IPS-15b (cell line): Measurements from ENCODE around the gene TEX11.
"Not testable (repeated sequence)": the region's sequence is repeated elsewhere in the genome, so short reads cannot be mapped to it uniquely, and the experiment has no call there.

Experiments
- H3K27me3 ChIP-seq: one replicate; pipeline ENCODE4 v1.6.1; 2013; ENCODE audit warnings: low read length; ENCODE audit not compliant: control insufficient read depth, insufficient read depth
- H3K36me3 ChIP-seq: one replicate; pipeline ENCODE4 v1.6.1; 2013; ENCODE audit warnings: low read length; ENCODE audit not compliant: control insufficient read depth, insufficient read depth
- H3K4me1 ChIP-seq: one replicate; pipeline ENCODE4 v1.6.1; 2013; ENCODE audit warnings: mild to moderate bottlenecking, low read length; ENCODE audit not compliant: control insufficient read depth, insufficient read depth
- H3K4me3 ChIP-seq: one replicate; pipeline ENCODE4 v1.5.1; 2013; ENCODE audit warnings: low read depth, low read length
- H3K9ac ChIP-seq: one replicate; pipeline ENCODE4 v1.6.1; 2013; ENCODE audit warnings: low read depth, mild to moderate bottlenecking, low read length
- H3K9me3 ChIP-seq: one replicate; pipeline ENCODE4 v1.6.1; 2013; ENCODE audit warnings: mild to moderate bottlenecking, low read length; ENCODE audit not compliant: control insufficient read depth, insufficient read depth

Gene TEX11

GRCh38 chrX:70843620-70844019, 64.9 kb downstream of the TEX11 start:
- H3K27me3 ChIP-seq = not testable (repeated sequence)

GRCh38 chrX:70834589-70834988, 73.9 kb downstream of the TEX11 start:
- no peak overlapping the region for H3K9ac ChIP-seq
- H3K36me3 ChIP-seq = no peaks in the 10 kb centered on the region
- H3K4me3 ChIP-seq = no peak overlapping the region
- H3K4me1 ChIP-seq = no peaks in the 10 kb centered on the region
- no peaks in the 10 kb centered on the region for H3K27me3 ChIP-seq
- no peaks in the 10 kb centered on the region for H3K9me3 ChIP-seq

More at GRCh38 chrX:70843620-70844019, 64.9 kb downstream of the TEX11 start:
- H3K4me3 ChIP-seq, H3K9ac ChIP-seq, H3K4me1 ChIP-seq, H3K36me3 ChIP-seq, H3K9me3 ChIP-seq: not testable (repeated sequence)

- Histone ChIP-seq H3K9ac (no peak overlapping the region), H3K9me3 (peaks cover 2% of the 10 kb centered on the region), H3K27me3 (no peaks in the 10 kb centered on the region), H3K4me1 (peaks cover 3% of the 10 kb centered on the region), H3K36me3 (no peaks in the 10 kb centered on the region), H3K4me3 (no peak overlapping the region)
These were observed 81.8 kb downstream of the TEX11 start for GRCh38 chrX:70826715-70827114.

GRCh38 chrX:70825366-70825765, 83.1 kb downstream of the TEX11 start:
- Histone ChIP-seq H3K9me3 (peaks cover 2% of the 10 kb centered on the region), H3K4me3 (no peak overlapping the region), H3K27me3 (no peaks in the 10 kb centered on the region)

GRCh38 chrX:70808942-70809940, 99.3 kb downstream of the TEX11 start:
- Histone ChIP-seq H3K36me3 (no peaks in the 10 kb centered on the region), H3K9ac (no peak overlapping the region), H3K9me3 (no peaks in the 10 kb centered on the region), H3K27me3 (no peaks in the 10 kb centered on the region), H3K4me1 (no peaks in the 10 kb centered on the region), H3K4me3 (no peak overlapping the region)

More at GRCh38 chrX:70825366-70825765, 83.1 kb downstream of the TEX11 start:
- H3K9ac ChIP-seq = no peak overlapping the region
- no peaks in the 10 kb centered on the region for H3K36me3 ChIP-seq
- H3K4me1 ChIP-seq = peaks cover 3% of the 10 kb centered on the region

GRCh38 chrX:70806081-70806480, 102.4 kb downstream of the TEX11 start:
- Histone ChIP-seq H3K4me3 (no peak overlapping the region), H3K36me3 (no peaks in the 10 kb centered on the region), H3K9me3 (no peaks in the 10 kb centered on the region), H3K4me1 (no peaks in the 10 kb centered on the region), H3K9ac (no peak overlapping the region), H3K27me3 (no peaks in the 10 kb centered on the region)

GRCh38 chrX:70796742-70797141, 111.8 kb downstream of the TEX11 start:
- H3K9ac ChIP-seq, H3K4me1 ChIP-seq, H3K9me3 ChIP-seq, H3K36me3 ChIP-seq, H3K27me3 ChIP-seq, H3K4me3 ChIP-seq: not testable (repeated sequence)

GRCh38 chrX:70774223-70774622, 134.3 kb downstream of the TEX11 start:
- H3K9ac ChIP-seq = no peak overlapping the region
- H3K36me3 ChIP-seq = no peaks in the 10 kb centered on the region
- no peaks in the 10 kb centered on the region for H3K9me3 ChIP-seq
- H3K27me3 ChIP-seq = no peaks in the 10 kb centered on the region
- no peaks in the 10 kb centered on the region for H3K4me1 ChIP-seq
- no peak overlapping the region for H3K4me3 ChIP-seq

- H3K36me3 ChIP-seq = no peaks in the 10 kb centered on the region
- no peak overlapping the region for H3K4me3 ChIP-seq
- no peaks in the 10 kb centered on the region for H3K27me3 ChIP-seq
- H3K9ac ChIP-seq = no peak overlapping the region
- no peaks in the 10 kb centered on the region for H3K4me1 ChIP-seq
- no peaks in the 10 kb centered on the region for H3K9me3 ChIP-seq
These were observed 138.8 kb downstream of the TEX11 start for GRCh38 chrX:70769659-70770227.

- no peaks in the 10 kb centered on the region for H3K9me3 ChIP-seq
- no peak overlapping the region for H3K9ac ChIP-seq
- no peaks in the 10 kb centered on the region for H3K27me3 ChIP-seq
- no peak overlapping the region for H3K4me3 ChIP-seq
- H3K36me3 ChIP-seq = no peaks in the 10 kb centered on the region
- H3K4me1 ChIP-seq = no peaks in the 10 kb centered on the region
These were observed 146.2 kb downstream of the TEX11 start for GRCh38 chrX:70762285-70762684.

- Histone ChIP-seq H3K4me3 (no peak overlapping the region), H3K9ac (no peak overlapping the region), H3K36me3 (no peaks in the 10 kb centered on the region), H3K4me1 (no peaks in the 10 kb centered on the region), H3K9me3 (no peaks in the 10 kb centered on the region), H3K27me3 (no peaks in the 10 kb centered on the region)
These were observed 152.7 kb downstream of the TEX11 start for GRCh38 chrX:70755850-70756249.
